A549 (cell line): ENCODE measurements around the gene EIF4G3. TPM values are rescaled to one million over a fixed set of nuclear protein-coding genes. Genes with fewer than 3 reads are reported as not detected.
"Not testable (repeated sequence)": the region's sequence is repeated elsewhere in the genome, so short reads cannot be mapped to it uniquely, and the experiment has no call there.

Source experiments
- ATAC-seq, 2 experiments: fragments of 200-7000 bp in 1 of 2; fragments of >200 bp in 1 of 2; cut with Nextera tagmentation in 1 of 2; cut with Tn5 transposase in 1 of 2; 3 replicates each; pipeline versions ENCODE4 v1.8.0 to v1.9.1; 2018 to 2020; ENCODE audit warnings: mild to moderate bottlenecking in 1 of 2, moderate library complexity in 1 of 2
- CTCF ChIA-PET: fragments of 300-600 bp; sonication (Branson Sonifier 250); formaldehyde crosslinking; extraction: SDS; loops from one replicate; lab custom pipeline; 2021; ENCODE audit warnings: antibody characterized with exemption, inconsistent platforms; lab: Yijun Ruan, JAX
- POLR2A ChIA-PET: fragments of 350-600 bp; formaldehyde crosslinking; extraction: SDS; loops from one replicate; lab custom pipeline; 2021; ENCODE audit warnings: antibody characterized with exemption, inconsistent platforms; lab: Yijun Ruan, JAX
- DNase-seq, 2 experiments: peaks; one replicate each; pipeline versions ENCODE4 v3.0.0 to v3.0.0-alpha.2; 2011 to 2016; ENCODE audit warnings: low read depth in 1 of 2, low spot score in 1 of 2
- FAIRE-seq: peaks from 2 replicates; lab custom pipeline; 2011; peaks lifted over from hg19 to GRCh38; lab: Jason Lieb, UNC
- H3K27ac ChIP-seq, 2 experiments: fragments of >200 bp; sonication (Bioruptor Twin); formaldehyde crosslinking; 3 replicates each; pipeline ENCODE4 v1.5.1; 2016 to 2017
- H3K4me1 ChIP-seq: fragments of >200 bp; sonication (Bioruptor Twin); formaldehyde crosslinking; 3 replicates; pipeline ENCODE4 v1.6.1; 2016
- H3K4me2 ChIP-seq: fragments of >200 bp; sonication (Bioruptor Twin); formaldehyde crosslinking; 3 replicates; pipeline ENCODE4 v1.6.1; 2016
- H3K4me3 ChIP-seq: fragments of >200 bp; sonication (Bioruptor Twin); formaldehyde crosslinking; 3 replicates; pipeline ENCODE4 v1.5.1; 2016
- H3K9me3 ChIP-seq: fragments of >200 bp; sonication (Bioruptor Twin); formaldehyde crosslinking; 3 replicates; pipeline ENCODE4 v1.6.1; 2016
- CBX2 ChIP-seq: fragments of 200-600 bp; sonication (generic); IDR thresholded peaks from 2 replicates; pipeline ENCODE4 v1.6.1; 2016; ENCODE audit warnings: low read depth, mild to moderate bottlenecking, borderline replicate concordance
- CEBPB ChIP-seq, 2 experiments: fragments of >200 bp in 1 of 2; sonication (Bioruptor Twin) in 1 of 2; formaldehyde crosslinking in 1 of 2; IDR thresholded peaks; 2 replicates each; pipeline ENCODE4 v1.6.1; 2012 to 2016
- CHD4 ChIP-seq: fragments of 200-600 bp; sonication (generic); IDR thresholded peaks from 2 replicates; pipeline ENCODE4 v1.6.1; 2016; ENCODE audit warnings: antibody characterized with exemption, mild to moderate bottlenecking, borderline replicate concordance
- EHF ChIP-seq: fragments of 250-450 bp; sonication (Bioruptor Pico); IDR thresholded peaks from 2 replicates; pipeline ENCODE4 v1.5.0; 2020; ENCODE audit warnings: mild to moderate bottlenecking
- EHMT2 ChIP-seq: fragments of 200-600 bp; sonication (generic); IDR thresholded peaks from 2 replicates; pipeline ENCODE4 v1.6.1; 2016; ENCODE audit warnings: antibody characterized with exemption, low read depth, mild to moderate bottlenecking, moderate library complexity
- FOSB ChIP-seq: fragments of 250-450 bp; sonication (Bioruptor Pico); IDR thresholded peaks from 2 replicates; pipeline ENCODE4 v1.5.0; 2020; ENCODE audit warnings: mild to moderate bottlenecking, moderate library complexity
- FOXS1 ChIP-seq: fragments of 250-450 bp; sonication (Bioruptor Pico); IDR thresholded peaks from 2 replicates; pipeline ENCODE4 v1.5.0; 2020; ENCODE audit warnings: mild to moderate bottlenecking, moderate library complexity
- HEYL ChIP-seq: fragments of 250-450 bp; sonication (Bioruptor Pico); IDR thresholded peaks from 2 replicates; pipeline ENCODE4 v1.8.0; 2021; ENCODE audit warnings: mild to moderate bottlenecking, moderate library complexity
- MAFK ChIP-seq: fragments of 450-650 bp; IDR thresholded peaks from 2 replicates; pipeline ENCODE4 v1.6.1; 2014; ENCODE audit not compliant: partially characterized antibody
- NFE2L2 ChIP-seq: fragments of 150-350 bp; conservative IDR thresholded peaks from 2 replicates; pipeline ENCODE4 v1.6.1; 2014; ENCODE audit warnings: low read length
- POLR2A ChIP-seq: IDR thresholded peaks from 2 replicates; pipeline ENCODE4 v1.6.1; 2012; ENCODE audit warnings: mild to moderate bottlenecking, low read length
- RAD21 ChIP-seq, 2 experiments: fragments of >200 bp in 1 of 2; sonication (Bioruptor Twin) in 1 of 2; formaldehyde crosslinking in 1 of 2; IDR thresholded peaks in 1 of 2; conservative IDR thresholded peaks in 1 of 2; 2 replicates in 1 of 2; 3 replicates in 1 of 2; pipeline ENCODE4 v1.6.1; 2012 to 2018; ENCODE audit warnings: inconsistent platforms in 1 of 2
- RCOR1 ChIP-seq: fragments of 150-350 bp; IDR thresholded peaks from 2 replicates; pipeline ENCODE4 v1.6.1; 2014; ENCODE audit warnings: antibody characterized with exemption, low read length, low read depth
- RNF2 ChIP-seq: fragments of 200-600 bp; sonication (generic); IDR thresholded peaks from 2 replicates; pipeline ENCODE4 v1.6.1; 2016; ENCODE audit warnings: low read depth, mild to moderate bottlenecking, antibody characterized with exemption, moderate library complexity, borderline replicate concordance
- SREBF2 ChIP-seq: fragments of 450-650 bp; IDR thresholded peaks from 2 replicates; pipeline ENCODE4 v1.6.1; 2014; ENCODE audit warnings: mild to moderate bottlenecking, moderate library complexity
- TFCP2L1 ChIP-seq: fragments of 250-450 bp; sonication (Bioruptor Pico); IDR thresholded peaks from 2 replicates; pipeline ENCODE4 v1.5.0; 2021; ENCODE audit warnings: mild to moderate bottlenecking
- ZSCAN20 ChIP-seq: fragments of 250-450 bp; sonication (Bioruptor Pico); IDR thresholded peaks from 2 replicates; pipeline ENCODE4 v1.8.0; 2022; ENCODE audit warnings: mild to moderate bottlenecking, moderate library complexity
- WGBS: methylation state at CpG from one replicate; pipeline ENCODE4 v1.1.6; 2017; ENCODE audit errors: missing lambda C conversion rate; 5-methylcytosine and 5-hydroxymethylcytosine counted together
- polyA plus RNA-seq, 4 experiments: library from polyadenylated mRNA; depleted of rRNA in 3 of 4; stranded (reverse); fragments of >200 nt; fragmentation: RNase III in 1 of 4; extraction: RNeasy Plus Mini Kit Qiagen cat#74134 plus additional on column Dnase treatment in 1 of 4; gene quantifications; 2 replicates in 3 of 4; 3 replicates in 1 of 4; pipeline ENCODE4 v1.2.3, GENCODE V29; 2011 to 2017
- TF ChIP-seq, protein P1 (sequence below): fragments of >200 bp; sonication (Bioruptor Twin); formaldehyde crosslinking; IDR thresholded peaks from 3 replicates; pipeline ENCODE4 v1.5.1; 2016
- TF ChIP-seq, protein P2 (sequence below): fragments of 250-450 bp; sonication (Bioruptor Pico); IDR thresholded peaks from 2 replicates; pipeline ENCODE4 v1.5.0; 2020; ENCODE audit warnings: low read depth, mild to moderate bottlenecking, moderate library complexity

The EIF4G3 gene
- polyA plus RNA-seq, 2 of the 4 experiments (the other 2 are of a cell fraction): 25.0 to 51.3 TPM

- no peaks in the 10 kb centered on the region for H3K9me3 ChIP-seq
- no peak; a peak in 1 of 6 replicates for ATAC-seq
- POLR2A ChIA-PET: no interaction called here
- H3K4me2 ChIP-seq: no peak overlapping the region
- WGBS: 61% methylated on average over 3 of the region's 3 CpGs
- CTCF ChIA-PET: interaction anchor here (0.7 kb wide), 1 partner anchor 193 kb away, joined by 3 read pairs; no protein-coding TSS in a partner anchor
- no peak for TF ChIP-seq FOSB (CRISPR knock-in tag)
- TF ChIP-seq NFE2L2: no peak
- no peak for TF ChIP-seq TFCP2L1 (CRISPR knock-in tag)
- no peak for TF ChIP-seq EHF (CRISPR knock-in tag)
- TF ChIP-seq, protein P1, sequence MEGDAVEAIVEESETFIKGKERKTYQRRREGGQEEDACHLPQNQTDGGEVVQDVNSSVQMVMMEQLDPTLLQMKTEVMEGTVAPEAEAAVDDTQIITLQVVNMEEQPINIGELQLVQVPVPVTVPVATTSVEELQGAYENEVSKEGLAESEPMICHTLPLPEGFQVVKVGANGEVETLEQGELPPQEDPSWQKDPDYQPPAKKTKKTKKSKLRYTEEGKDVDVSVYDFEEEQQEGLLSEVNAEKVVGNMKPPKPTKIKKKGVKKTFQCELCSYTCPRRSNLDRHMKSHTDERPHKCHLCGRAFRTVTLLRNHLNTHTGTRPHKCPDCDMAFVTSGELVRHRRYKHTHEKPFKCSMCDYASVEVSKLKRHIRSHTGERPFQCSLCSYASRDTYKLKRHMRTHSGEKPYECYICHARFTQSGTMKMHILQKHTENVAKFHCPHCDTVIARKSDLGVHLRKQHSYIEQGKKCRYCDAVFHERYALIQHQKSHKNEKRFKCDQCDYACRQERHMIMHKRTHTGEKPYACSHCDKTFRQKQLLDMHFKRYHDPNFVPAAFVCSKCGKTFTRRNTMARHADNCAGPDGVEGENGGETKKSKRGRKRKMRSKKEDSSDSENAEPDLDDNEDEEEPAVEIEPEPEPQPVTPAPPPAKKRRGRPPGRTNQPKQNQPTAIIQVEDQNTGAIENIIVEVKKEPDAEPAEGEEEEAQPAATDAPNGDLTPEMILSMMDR: no peak
- TF ChIP-seq POLR2A: no peak
- TF ChIP-seq MAFK: no peak
- TF ChIP-seq ZSCAN20 (CRISPR knock-in tag): no peak
- TF ChIP-seq EHMT2: no peak
- TF ChIP-seq CHD4: no peak
- no peak for TF ChIP-seq CBX2
- no peak for TF ChIP-seq FOXS1 (CRISPR knock-in tag)
- no peak for TF ChIP-seq RCOR1
- TF ChIP-seq SREBF2: no peak
- TF ChIP-seq, all 56 proteins: peak for 0
- Histone ChIP-seq H3K27ac (no peak overlapping the region), H3K4me3 (no peak overlapping the region), H3K4me1 (peaks cover 23% of the 10 kb centered on the region)
- no peak for FAIRE-seq
- no peak for DNase-seq
These were observed 118.5 kb downstream of the EIF4G3 start for GRCh38 chr1:21058035-21058793.

DNA sequence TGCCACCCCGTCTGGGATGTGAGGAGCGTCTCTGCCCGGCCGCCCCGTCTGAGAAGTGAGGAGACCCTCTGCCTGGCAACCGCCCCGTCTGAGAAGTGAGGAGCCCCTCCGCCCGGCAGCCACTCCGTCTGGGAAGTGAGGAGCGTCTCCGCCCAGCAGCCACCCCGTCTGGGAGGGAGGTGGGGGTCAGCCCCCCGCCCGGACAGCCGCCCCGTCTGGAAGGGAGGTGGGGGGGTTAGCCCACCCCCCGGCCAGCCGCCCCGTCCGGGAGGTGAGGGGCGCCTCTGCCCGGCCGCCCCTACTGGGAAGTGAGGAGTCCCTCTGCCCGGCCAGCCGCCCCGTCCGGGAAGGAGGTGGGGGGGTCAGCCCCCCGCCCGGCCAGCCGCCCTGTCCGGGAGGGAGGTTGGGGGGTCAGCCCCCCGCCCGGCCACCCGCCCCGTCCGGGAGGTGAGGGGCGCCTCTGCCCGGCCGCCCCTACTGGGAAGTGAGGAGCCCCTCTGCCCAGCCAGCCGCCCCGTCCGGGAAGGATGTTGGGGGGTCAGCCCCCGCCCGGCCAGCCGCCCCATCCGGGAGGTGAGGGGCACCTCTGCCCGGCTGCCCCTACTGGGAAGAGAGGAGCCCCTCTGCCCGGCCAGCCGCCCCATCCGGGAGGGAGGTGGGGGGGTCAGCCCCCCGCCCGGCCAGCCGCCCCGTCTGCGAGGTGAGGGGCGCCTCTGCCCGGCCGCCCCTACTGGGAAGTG is 123.3 kb downstream of the EIF4G3 start:
- FAIRE-seq, DNase-seq, H3K4me2 ChIP-seq, POLR2A ChIA-PET, H3K27ac ChIP-seq, ATAC-seq, H3K4me3 ChIP-seq, CTCF ChIA-PET, H3K9me3 ChIP-seq: not testable (repeated sequence)
- WGBS: 83% methylated on average over 6 of the region's 59 CpGs
- H3K4me1 ChIP-seq: peaks cover 14% of the 10 kb centered on the region; the same call in 2 of the 3 replicates

- DNase-seq (no peak), FAIRE-seq (no peak), ATAC-seq (no peak)
- H3K27ac ChIP-seq: no peak overlapping the region
- H3K4me3 ChIP-seq: no peak overlapping the region
- POLR2A ChIA-PET: no interaction called here
- H3K4me1 ChIP-seq: peaks cover 9% of the 10 kb centered on the region; the same call in 2 of the 3 replicates
- H3K4me2 ChIP-seq: no peak overlapping the region
- 88% methylated on average over 3 of the region's 3 CpGs for WGBS
- CTCF ChIA-PET: no interaction called here
- TF ChIP-seq RNF2 (no peak), ZSCAN20 (CRISPR knock-in tag) (no peak), CEBPB (IDR thresholded peaks at IDR 0.05) (no peak), HEYL (no peak), RAD21 (conservative IDR thresholded peaks at IDR 0.05 in 1 of 2, IDR thresholded peaks at IDR 0.05 in 1 of 2) (no peak)
- TF ChIP-seq, protein P2, sequence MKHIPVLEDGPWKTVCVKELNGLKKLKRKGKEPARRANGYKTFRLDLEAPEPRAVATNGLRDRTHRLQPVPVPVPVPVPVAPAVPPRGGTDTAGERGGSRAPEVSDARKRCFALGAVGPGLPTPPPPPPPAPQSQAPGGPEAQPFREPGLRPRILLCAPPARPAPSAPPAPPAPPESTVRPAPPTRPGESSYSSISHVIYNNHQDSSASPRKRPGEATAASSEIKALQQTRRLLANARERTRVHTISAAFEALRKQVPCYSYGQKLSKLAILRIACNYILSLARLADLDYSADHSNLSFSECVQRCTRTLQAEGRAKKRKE (CRISPR knock-in tag): no peak
- no peaks in the 10 kb centered on the region for H3K9me3 ChIP-seq
These were observed 124.7 kb downstream of the EIF4G3 start for GRCh38 chr1:21052034-21052433.
